Fibroblast of mammary gland (primary cell): ENCODE results near the gene PSORS1C1.
A peak's percentile ranks its signal among the peaks of the same experiment; 100 is the strongest.

Experiments
- DNase-seq: peaks from one replicate; pipeline ENCODE4 v3.0.0-alpha.2; 2010; ENCODE audit warnings: low read depth
- H3K4me3 ChIP-seq: 2 replicates; pipeline ENCODE4 v1.5.1; 2011; ENCODE audit warnings: low read depth, mild to moderate bottlenecking, low read length, moderate library complexity; ENCODE audit not compliant: control insufficient read depth
- CTCF ChIP-seq: conservative IDR thresholded peaks from 2 replicates; pipeline ENCODE4 v1.5.1; 2011; ENCODE audit warnings: low read depth, low read length, inconsistent platforms; ENCODE audit not compliant: control insufficient read depth, insufficient read depth

Gene PSORS1C1

GRCh38 chr6:31116661-31117385 is 2.2 kb downstream of the PSORS1C1 start:
- no peak overlapping the region for H3K4me3 ChIP-seq
- peak; percentile 38 for DNase-seq
- TF ChIP-seq CTCF: no peak

DNA sequence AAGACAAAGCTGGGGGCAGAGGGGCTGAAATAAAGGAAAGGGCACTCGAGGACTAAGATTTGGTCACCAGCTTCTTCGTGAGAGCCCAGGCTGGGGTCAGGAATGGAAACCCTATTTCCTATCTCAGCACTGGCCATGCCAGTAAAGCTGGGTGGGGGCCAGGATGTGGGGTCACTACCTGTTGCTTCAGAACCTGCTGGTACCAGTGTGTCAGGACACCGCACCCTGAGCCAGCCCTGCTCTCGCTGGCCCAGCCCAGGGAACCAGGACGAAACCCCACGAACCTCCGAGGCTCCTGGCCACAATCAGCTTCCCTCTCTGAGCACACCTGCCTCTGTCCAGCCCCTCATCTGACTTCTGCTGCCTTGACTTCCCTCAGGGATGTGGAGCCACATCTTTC is 3.6 kb downstream of the PSORS1C1 start:
- no peak for DNase-seq
- no peak for TF ChIP-seq CTCF
- H3K4me3 ChIP-seq: no peak overlapping the region

GRCh38 chr6:31120151-31120915 is 5.7 kb downstream of the PSORS1C1 start, which contains the start of gene CDSN:
Gene CDSN (minus strand): TSS chr6:31120446. CDS start chr6:31120419, 27 bp downstream.
- no peak for DNase-seq
- TF ChIP-seq CTCF: no peak
- H3K4me3 ChIP-seq: no peak within 1 kb of the TSS

DNA sequence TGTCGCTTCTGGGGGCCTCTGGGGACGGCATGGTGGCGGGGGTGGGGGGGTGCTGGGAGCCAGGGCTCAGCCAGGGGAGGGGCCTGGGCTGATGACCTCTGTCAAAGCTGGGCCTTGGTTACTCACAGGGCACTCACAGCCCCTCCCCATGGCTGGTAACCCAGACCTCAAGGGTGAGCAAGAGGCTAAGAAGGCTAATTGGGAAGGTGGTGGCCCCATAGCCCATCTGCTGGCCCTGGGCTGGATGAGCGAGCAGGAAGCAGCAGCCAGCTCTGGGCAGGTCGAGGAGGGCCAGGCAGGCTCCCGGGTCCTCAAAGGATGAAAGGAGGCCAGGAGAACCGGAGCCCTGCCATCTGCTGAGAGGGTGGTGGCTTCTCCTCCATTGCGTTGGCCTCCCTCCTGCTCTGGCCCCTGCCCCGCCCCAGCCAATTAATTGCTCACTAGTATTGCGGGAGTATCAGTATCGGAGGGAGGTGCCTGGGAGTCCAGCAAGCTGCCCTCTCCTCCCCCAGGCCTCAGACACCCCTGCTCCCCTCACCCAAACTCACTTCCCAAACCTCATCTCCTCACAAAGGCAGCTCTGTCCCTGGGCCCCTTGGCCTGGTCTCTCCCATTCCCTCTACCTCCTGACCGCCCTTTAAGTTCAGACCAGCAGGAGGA is 6.7 kb downstream of the PSORS1C1 start:
- DNase-seq: no peak
- H3K4me3 ChIP-seq: no peak overlapping the region
- no peak for TF ChIP-seq CTCF

- DNase-seq: peak; percentile 53
- H3K4me3 ChIP-seq: no peak overlapping the region
- no peak for TF ChIP-seq CTCF
These were observed 8.4 kb downstream of the PSORS1C1 start for GRCh38 chr6:31122791-31123706.

DNA sequence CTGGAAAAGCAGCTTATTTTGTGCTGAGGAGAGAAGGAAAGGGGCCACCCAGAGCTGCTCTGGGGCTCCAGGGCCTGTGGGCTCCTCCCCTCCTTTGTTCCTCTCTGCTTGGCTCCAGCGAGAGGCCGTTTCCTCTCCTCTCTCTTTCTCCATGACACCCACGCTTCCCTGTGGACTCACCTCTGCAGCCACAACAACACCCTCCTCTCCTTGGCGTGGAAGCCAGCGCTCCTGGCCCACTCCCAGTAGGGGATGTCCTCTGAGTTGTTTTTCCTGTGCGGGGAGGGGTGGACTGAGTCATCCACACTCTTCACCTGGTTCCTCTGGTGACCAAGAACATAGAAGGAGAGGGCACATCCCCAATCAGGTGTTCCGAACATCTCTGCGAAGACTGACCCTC is 10.6 kb downstream of the PSORS1C1 start:
- TF ChIP-seq CTCF: no peak
- DNase-seq: peak; percentile 57
- H3K4me3 ChIP-seq: no peak overlapping the region
